GM21515 (cell line): ENCODE measurements around the gene NAMPT.
"Not testable (repeated sequence)": the region's sequence is repeated elsewhere in the genome, so short reads cannot be mapped to it uniquely, and the experiment has no call there.

Experiments used
- ATAC-seq: cut with Tn5 transposase; IDR thresholded peaks from one replicate; pipeline ENCODE4 v1.9.1; 2021; ENCODE audit not compliant: unreplicated experiment

NAMPT gene

DNA sequence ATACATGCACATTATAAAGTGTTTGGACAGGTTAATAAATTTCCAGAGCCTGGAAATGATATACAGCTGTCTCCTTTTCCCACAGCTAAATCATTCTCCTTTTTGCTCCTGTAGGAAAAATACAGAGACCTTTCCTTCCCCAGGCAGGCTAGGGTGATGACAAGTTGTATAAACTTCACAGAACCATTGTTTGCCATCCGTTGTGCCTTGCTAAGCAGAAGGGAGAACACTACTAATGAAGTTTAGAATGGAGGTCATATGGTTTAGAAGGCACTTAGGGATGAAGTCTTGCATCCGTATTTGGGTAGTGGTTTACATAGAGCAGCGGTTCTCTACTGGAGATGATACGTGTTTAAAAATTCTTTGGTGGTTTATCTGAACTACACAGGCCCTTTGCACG, 46.0 kb downstream of the NAMPT start:
- ATAC-seq = no peak

DNA sequence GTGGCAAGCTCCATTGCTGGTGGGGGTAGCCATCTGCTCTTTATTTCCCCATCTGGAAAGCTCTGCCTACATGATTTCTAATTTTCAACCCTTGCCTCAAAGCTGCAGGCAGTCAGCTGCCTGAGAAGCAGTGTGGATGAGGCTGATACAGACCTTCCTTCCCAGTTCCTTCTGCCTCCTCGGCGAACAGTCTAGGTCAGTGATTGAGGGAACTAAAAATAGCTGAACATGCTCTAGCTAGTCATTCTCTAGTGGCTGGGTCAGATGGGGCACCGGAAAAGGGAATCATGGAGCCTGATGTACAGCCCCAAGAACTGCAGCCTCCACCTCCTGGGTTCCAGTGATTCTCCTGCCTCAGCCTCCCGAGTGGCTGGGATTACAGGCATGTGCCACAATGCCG, 48.7 kb downstream of the NAMPT start:
- no peak for ATAC-seq

DNA sequence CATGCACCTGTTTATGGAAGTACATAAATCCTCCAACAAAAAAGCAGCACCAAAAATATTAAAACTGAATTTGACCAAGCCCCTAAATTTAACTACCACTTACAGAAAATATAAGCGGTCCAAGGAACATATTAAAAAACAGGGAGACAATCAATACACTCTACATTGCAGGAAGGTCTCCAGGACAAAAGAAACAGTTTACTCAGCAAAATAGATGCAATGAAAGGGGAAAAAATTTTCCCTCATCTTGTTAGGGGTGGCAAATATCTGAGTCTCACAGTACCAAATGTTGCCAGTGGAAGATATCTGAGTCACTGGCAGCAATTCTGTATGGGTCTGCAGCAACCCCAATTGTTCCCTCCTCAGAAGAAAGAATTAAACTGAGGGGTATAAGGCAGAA, 50.4 kb downstream of the NAMPT start:
- no peak for ATAC-seq

DNA sequence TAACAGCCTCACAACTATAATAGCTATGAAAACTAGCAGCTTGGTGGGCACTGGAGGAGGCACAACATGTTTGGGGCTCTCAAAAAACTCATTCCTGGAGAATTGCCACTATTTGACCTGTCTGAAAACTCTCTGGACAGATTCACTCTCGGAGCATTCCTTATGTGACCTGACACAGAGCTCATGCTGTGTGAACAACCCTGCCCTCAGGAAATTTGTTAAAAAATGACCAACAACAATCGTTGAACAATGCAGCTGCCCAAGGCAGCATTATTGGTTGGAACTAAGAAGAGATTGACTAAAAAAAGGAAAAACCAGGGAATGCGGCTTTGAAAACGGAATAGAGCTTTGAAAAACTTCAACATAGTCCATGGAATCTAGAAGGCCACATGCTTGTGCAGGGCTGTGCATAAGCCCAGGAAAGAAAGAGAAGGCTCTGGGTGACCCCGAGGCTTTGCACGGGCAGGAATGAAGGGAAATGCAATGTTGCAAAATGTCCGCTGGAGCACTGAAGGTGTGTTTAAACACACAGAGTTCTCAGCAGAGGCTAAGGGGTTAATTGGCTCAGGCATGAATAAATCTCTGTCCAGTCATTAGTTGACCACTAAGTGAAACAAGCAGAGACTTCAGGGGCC, 52.8 kb downstream of the NAMPT start:
- no peak for ATAC-seq

DNA sequence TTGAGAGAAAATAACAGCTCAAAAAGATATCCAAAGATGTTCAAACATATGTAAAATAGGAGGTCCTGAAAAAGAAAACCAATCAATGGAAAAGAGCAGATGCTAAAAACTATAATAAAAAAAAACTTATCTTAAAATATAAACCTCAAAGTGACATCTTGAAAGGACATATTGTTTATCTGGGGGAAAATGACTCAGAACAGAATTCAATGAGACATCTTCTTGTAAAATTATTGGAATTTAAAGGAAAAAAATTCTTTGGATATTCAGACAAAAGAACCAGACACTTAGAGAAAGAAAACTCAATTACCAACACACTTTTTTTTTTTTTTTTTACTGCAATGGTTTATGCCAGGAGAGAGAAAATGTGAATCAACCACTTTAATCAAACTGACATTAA, 58.9 kb downstream of the NAMPT start:
- no peak for ATAC-seq

DNA sequence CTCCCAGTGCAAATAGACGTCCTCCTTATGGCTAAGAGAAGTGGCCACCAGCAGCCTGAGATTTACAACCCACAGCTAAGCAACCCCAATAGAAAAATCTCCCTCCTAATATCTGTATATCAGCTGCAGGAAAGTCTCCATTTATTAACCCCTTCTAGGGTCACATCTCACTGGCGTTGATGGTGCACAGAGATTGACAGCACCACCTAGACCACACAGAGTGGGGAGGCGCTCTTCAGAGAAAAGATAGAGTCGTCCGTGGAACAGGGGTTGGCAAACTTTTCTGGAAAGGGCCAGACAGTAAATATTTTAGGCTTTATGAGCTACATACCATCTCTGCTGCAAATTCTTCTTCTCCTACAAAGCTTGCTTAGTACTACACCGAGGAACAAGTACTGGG, 60.0 kb downstream of the NAMPT start:
- no peak for ATAC-seq

DNA sequence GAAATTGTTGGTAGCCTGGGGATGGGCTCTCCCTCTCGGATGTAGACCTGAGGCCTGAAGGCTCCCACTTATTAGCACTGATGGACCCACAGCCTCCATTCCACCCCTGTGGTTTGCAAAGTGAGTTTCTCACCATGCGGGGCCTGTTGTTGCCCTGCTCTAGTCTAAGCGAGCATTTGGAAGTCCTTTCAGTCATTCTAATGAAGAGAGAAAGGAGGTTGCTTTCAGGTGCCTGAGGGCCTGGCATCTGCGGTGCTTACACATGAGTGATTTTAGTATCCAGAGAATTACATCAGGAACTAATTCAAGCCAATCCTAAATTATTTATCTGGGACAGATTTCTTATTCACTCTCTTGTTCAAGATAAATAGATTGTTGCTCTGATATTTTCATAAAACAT, 61.6 kb downstream of the NAMPT start:
- ATAC-seq = no peak

DNA sequence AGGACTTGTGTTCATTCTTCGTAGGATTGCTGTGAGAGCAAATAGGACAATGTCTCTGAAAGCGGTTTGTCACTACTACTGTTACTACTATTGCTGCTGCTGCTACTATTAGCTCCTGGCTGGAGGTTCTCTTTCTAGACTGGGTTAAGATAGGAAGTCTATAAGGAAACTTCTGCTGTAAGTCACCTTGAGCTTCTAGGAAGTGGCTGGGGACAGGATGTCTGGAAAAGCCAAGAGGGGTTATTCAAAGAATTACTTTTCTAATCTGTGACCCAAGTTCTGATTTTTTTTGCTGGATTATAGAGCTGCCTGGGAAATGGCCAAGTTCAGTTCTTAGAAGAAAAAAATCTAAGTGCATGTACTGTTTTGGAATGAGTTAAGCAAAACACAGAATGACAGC, 62.2 kb downstream of the NAMPT start:
- ATAC-seq = no peak

DNA sequence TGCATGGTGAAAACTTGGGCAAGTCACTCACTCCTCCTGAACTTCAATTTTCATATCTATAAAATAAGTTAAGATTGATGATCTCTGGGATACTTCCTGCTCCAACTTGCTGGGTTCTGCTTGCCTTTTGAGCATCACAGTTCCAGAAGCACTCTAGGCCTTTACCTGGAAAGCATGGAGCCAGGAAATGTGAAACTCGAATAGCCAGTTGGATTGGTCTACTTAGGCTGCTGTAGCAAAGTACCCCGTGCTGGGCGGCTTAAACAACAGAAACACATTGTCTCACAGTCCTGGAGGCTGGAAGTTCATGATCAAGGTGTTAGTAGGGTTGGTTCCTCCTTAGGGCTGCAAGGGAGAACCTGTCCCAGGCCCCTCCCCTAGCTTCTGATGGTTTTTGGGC, 64.5 kb downstream of the NAMPT start:
- ATAC-seq = no peak

DNA sequence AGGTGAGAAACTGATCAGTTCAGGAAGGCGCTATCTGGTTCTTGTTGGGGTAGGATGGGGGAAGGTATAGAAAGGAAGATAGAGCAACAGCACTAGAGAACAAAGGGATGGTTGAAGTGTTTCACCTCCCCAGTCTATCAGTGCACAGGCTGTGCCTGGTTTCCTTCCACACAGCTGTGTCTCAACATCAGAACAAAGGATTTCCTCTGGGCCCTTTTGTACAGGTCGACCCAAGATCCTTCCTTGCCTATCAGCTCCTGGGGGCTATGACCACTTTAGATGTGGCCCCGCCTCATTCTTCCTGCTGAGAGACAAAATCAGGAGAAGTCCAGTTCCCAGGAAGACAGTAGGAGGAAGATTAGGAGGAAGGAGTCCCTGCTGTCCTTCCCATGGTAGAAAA, 65.6 kb downstream of the NAMPT start:
- ATAC-seq = no peak

DNA sequence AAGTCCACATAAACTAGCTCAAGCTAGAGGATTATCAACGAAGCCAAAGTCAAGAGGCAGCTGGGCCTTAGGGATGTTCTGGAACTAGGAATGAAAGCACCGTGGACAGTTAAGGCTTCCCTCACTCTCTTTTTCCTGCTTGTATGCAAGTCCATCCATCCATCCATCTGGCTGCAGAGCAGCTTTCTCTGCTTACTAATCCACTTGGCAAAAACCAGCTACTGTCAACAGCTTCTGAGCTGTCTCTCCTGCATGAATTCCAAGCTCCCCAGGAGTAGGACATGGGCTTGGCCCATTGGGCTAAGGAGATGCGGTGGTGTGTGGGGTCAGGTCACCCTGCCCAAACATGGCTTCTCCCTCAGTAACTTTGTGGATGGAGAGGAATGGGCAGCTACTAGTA, 66.2 kb downstream of the NAMPT start:
- no peak for ATAC-seq

DNA sequence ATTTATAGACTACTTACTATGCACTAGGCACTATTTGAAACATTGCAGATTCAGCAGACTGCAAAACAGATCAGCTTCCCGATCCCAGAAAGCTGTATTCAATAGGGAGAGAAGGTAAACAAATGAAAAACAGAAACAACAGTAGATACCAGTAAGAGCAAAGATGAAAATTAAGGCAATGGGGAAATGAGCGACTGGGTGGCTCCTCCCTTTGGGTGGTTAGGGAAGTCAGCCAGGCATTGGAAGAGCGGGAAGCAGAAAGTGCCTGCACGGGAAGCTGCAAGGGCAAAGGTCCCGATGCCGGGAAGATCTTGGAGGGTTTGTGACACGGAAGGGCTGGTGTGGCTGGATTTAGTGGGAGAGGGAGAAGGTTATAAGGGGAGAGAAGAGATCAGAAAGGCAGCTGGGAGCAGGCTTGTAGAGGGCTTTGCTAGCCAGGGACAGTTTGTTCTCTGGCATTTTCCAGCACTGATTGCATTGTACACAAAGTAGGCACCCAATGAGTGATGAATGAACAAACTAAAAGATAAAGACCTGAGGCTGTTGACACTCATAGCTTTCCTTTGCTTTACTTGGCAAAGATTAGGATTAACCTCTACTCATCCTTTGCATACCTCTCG, 67.8 kb downstream of the NAMPT start:
- no peak for ATAC-seq

DNA sequence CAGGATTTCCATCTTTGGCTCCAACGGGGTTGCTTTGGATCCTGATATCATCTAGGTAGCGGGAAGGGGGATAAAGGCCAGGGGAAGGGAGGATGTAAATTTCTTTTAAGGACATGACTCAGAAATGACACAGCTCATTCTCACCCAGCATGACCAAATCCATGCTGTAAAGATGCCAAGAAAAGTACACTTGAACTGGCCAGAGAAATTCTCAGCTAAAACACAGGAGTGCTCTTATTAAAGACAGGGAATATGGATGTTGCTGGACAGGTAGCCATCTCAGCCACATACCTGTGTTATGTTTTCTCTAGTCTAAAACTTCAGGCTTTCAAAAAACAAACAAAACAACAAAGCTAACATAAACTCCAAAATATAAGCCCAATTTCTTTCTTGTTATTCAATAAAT, 68.3 kb downstream of the NAMPT start:
- ATAC-seq = no peak

DNA sequence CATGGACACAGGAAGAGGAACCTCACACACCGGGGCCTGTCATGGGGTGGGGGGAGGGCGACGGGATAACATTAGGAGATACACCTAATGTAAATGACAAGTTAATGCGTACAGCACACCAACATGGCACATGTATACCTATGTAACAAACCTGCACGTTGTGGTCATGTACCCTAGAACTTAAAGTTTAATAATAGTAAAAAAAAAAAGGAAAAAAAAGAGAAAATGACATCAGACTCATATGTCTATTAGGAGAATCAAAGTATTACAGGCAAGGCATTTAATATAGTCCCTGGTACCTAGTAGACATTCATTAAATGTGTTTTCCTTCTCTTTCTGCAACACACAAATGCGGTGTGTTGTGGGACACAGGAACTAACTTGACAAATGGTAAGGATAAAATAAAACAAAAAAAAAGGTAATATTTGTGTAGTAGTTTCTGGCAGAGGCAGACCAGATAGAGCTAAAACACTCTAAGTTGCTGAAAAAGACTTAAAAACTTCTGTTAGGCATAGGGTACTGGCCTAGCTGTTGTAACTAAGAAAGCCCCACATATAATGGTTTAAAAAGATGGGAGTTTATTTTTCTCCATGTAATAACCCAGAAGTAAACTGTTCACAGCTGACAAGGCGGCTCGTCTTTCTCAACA, 68.8 kb downstream of the NAMPT start:
- no peak for ATAC-seq

DNA sequence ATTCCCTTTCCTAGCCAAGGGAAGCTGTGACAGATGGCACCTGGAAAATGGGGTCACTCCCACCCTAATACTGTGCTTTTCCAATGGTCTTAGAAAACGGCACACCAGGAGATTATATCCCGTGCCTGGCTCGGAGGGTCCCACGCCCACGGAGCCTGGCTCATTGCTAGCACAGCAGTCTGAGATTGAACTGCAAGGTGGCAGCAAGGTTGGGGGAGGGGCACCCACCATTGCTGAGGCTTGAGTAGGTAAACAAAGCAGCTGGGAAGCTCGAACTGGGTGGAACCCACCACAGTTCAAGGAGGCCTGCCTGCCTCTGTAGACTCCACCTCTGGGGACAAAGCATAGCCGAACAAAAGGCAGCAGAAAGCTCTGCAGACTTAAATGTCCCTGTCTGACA, 75.8 kb downstream of the NAMPT start:
- ATAC-seq = not testable (repeated sequence)

DNA sequence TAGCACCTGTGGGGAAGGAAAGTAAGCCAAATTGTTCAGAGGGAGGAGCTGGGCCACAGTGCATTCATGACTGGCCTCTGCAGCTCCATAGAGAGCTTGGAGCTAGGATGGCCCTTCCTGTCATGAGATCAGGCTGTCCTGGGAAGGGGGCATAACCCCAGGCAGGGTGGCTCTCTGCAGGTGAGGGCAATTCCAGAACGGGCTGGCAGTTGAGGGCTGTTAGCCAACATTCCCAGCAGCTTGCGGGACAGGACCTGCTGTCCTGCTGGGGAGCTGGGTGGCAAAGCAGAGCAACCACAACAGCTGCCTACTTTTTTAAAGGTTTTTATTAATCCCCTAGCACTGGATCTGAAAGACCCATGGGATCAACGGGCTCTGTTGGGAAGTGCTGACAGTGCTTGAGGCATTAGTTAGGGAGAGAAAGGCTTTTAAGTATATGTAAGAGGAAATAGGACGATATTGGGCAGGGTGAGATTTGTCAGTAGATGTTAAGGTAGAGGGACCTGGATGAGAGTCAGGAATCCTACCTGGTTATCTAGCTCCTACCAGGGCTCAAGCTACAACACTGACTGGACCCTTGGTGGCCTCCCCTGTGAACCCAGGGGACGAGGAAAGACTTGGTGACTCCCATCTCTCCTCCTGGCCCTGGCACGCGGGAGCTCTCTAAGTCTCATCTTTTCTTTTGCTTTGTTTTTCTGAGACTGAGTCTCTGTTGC, 77.8 kb downstream of the NAMPT start:
- no peak for ATAC-seq

DNA sequence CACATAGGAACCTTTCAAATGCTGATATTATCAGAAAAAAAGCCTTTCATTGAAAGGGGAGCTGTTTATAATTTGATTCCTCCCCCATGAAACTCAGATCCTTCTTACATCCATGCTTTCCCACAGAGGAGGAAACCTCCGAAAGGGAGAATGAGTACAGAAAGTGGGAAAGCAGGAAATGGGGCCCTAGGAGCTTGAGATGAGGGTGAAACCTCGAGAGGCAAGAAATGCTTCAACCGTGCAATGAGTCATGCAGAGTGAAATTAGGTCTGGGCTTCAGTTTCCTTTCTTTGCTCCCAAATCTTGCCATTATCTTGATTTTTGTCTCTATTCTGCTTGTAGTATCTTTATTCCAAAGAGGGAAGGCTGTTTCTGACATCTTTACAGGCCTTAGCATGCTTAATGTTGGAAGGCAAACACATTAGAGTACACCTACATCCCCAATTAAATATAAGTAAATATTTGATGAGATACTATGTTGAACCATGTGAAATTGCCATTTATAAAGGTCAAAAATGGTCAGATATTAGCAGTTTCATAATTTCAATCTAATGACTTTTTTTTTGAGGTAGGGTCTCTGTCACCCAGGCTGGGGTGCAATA, 79.1 kb downstream of the NAMPT start:
- no peak for ATAC-seq

DNA sequence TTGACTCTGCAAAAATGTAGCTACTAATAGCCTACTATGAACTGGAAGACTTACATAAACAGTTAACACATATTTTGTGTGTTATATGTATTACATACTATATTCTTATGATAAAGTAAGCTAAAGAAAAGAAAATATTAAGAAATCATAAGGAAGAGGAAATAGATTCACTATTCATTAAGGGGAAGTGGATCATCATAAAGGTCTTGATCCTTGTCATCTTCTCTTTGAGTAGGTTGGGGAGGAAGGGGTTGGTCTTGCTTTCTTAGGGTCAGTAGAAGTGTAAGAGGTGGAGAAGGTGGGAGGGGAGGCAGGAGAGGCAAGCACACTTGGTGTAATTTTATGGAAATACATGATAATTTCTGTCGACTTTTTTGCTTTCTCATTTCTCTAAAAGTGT, 81.3 kb downstream of the NAMPT start:
- ATAC-seq = no peak

DNA sequence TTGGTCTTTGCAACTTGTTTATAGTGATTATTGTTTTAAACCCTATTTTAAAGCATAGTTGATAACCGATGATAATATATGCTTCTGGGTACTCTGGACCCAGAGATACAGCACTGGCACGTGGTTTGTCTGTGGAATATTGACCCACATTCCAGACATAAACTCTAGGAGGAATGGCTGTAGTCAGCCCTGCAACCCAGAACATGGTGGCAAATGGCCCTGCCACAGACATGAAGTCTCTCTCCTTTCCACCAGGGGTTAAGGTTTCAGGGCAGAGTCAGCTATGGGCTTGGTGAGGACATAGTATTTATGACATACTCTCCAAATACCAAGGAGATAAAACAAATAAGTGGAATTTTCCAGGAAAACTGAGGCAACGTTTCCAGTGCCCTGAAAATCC, 83.6 kb downstream of the NAMPT start:
- no peak for ATAC-seq

DNA sequence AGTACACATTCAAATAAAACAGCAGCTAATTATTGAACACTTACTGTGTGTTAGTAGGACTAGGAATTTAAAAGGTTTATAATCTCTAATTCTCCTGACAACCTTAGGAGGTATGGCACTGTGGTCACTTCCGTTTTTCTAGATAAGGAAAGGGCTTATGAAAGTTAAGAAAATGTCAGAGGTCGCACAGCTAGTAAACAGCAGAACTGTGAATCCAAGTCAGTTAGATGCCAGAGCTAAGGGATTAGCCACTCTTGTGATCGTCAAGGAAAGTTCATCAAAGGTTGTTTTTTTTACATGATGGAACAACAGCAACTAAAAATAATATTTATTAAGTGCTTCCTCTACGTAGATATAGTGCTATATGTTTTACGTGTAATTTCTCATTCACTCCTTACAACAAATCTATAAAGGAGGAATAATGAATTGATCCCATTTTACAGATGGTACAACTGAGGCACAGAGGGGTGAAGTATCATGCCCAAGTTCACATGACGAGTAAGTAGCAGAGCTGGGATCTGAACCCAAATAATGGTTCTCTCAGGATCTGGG, 84.9 kb downstream of the NAMPT start:
- no peak for ATAC-seq

DNA sequence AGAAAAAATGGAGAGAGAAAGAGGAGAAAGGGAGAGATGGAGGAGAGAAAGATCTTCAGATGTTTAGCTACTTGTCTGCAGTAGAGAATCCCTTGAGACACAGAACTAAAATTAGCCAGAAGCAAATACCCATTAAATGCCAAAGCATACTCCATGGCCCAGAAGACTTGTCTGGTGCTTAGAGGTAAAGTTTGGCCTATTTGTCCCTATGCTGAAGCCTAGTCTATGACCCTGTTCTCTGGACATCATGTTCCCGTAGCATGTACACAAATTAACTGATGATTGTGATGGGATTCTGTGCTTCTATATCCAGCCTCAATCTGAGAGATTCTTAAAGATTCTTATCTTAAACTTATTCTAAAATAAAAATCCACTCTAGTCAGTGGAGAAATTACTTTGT, 85.8 kb downstream of the NAMPT start:
- ATAC-seq = no peak
